GM18499 (cell line): Measurements from ENCODE around the gene IFNA13.

Experiments
- ATAC-seq: cut with Tn5 transposase; IDR thresholded peaks from one replicate; pipeline ENCODE4 v1.9.1; 2021; ENCODE audit warnings: moderate number of reproducible peaks; ENCODE audit not compliant: insufficient read depth, unreplicated experiment

The IFNA13 gene

DNA sequence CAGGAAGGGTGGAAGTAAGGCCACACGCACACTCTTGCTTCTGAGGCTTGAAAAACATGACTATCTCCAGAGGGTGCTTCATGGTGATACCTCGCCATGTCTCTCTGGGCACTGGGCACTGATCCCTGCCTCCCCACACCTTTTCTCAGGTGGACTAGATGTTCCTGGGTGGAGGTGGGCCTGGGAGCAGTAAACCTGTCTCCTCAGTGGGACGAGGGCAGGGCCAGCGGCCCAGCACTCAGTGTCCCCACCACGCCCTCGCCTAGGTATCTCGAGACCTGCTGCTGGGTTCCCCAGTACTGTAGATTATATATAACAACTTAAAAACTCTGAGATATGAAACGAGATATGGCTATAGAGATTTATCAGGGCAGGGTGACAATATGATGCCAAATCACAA, 5.6 kb downstream of the IFNA13 start:
- ATAC-seq: no peak

DNA sequence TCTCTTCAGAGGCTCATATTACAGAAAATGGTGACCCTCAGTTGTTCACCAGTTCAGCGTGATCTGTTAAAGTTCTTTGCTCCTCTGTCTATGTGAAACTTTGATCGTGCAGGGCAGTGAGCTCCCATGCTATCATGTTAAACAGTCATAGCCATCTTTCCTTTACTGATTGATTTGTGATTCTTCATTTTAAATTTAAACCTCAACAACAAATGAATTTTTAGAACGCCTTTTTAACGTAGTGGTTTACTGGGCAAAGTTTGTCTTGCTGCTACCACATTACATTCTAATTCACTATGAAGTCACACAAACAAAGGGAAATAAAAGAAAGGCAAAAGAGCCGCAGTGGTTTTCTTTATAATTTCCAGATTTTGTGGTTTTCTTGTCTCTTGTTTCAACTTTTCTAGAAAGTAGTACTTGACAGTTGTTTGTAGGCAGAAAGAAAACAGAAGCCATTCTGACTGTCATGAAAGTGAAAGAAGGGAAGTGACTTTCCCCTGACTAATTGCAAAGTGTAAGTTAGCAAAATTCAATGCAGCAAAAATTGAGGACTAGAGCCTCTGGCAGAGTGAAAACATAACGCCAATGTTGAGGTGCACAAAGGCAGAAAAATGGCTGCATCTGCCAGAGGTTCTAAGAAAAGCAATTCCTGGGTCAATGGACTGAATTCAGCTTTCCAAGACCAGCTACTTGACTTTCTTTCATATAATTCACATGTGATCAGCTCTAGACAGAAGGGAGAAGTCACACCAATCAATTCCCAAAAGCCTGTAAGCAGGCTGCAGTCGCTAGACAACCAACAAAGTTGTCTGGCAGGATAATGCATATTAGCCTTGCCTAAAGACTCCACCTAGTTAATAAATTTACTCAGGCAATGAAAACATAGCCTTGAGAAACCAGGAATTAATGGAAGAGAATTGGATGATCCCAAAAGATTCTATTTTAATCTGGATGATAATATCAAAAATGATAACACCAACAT, 10.1 kb downstream of the IFNA13 start:
- peak; percentile 89 for ATAC-seq

DNA sequence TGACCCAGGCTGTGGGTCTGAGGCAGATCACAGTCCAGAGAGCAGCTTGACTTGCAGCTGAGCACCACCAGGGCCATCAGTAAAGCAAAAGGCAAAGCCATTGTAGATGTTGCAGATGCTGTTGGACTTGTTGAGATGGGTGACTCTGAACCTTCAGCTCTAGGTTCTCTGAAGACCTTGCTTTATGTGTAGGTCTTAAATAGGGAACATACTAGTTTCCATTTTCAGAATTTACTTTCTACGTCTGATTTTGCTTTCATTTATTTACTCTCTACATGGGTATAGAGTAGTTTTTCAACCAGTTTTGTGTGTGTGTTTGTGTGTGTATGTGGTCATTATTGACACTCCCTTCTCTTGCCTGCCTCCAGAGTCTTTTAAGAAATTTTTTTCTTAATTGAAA, 17.1 kb downstream of the IFNA13 start, which contains the start of gene IFNA6:
IFNA6 (minus strand) TSS at position 101 of the 400 bp plus-strand sequence; CDS start at position 101, 0 bp downstream.
- no peak for ATAC-seq

DNA sequence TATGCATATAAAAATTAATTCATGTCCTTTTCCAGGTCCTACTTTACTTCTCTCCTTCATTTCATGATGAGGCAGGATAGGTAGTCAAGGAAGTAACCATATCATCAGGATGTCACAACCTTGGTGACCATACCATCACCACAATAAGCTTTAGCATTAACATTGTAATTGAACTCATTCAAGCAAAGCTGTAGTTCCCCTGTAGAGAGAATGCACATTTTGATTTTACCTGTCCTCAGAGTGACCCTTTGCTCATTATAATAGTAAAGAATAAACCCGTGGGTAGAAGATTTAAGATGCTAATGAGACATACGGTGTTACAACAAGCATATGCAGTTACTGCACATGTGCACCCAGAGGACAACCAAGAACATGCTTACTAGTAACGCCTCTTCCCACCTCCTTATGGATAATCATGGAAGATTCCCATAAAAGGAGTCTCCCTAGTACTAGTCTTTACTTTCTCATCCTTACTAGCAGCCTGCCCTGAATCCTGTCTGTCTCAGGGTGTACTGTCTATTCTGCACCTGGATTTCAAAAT, 19.4 kb downstream of the IFNA13 start:
- no peak for ATAC-seq

DNA sequence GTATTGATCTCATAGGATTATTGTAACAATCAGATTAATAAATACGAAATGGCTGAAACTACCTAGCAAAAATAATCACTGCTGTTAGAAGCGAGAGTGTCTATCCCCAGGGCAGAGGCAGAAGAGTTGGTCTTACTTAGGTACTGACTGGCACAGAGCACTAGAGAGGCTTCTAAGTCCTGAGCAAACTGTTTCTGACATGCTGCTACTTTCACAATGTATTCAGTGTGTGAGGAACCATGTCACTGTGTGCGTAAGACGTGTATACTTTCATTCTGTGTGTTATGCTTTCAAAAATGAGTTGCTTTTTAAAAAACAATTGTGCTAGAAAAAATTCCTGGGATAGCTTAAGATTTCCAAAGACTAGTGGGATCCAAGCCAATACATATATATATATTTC, 27.1 kb downstream of the IFNA13 start:
- ATAC-seq: no peak

DNA sequence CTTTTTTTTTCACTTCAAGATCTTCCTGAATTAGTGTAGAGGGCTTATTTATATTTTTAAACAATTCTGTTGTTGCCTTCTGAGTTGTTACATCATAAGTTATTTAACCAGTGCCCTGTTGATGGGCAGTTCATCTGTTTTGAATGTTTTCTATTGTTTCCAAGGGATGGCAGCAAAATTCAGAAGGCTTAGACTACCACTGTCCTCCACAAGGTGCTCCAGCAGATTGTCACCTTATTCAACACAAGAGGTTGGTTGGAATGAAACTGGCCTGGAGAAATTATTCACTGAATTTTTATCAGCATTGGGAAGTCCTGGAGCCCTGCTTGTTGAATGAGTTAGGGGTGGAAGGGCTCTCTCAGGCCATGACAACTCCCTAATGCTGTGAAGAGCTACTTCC, 31.4 kb downstream of the IFNA13 start:
- no peak for ATAC-seq

DNA sequence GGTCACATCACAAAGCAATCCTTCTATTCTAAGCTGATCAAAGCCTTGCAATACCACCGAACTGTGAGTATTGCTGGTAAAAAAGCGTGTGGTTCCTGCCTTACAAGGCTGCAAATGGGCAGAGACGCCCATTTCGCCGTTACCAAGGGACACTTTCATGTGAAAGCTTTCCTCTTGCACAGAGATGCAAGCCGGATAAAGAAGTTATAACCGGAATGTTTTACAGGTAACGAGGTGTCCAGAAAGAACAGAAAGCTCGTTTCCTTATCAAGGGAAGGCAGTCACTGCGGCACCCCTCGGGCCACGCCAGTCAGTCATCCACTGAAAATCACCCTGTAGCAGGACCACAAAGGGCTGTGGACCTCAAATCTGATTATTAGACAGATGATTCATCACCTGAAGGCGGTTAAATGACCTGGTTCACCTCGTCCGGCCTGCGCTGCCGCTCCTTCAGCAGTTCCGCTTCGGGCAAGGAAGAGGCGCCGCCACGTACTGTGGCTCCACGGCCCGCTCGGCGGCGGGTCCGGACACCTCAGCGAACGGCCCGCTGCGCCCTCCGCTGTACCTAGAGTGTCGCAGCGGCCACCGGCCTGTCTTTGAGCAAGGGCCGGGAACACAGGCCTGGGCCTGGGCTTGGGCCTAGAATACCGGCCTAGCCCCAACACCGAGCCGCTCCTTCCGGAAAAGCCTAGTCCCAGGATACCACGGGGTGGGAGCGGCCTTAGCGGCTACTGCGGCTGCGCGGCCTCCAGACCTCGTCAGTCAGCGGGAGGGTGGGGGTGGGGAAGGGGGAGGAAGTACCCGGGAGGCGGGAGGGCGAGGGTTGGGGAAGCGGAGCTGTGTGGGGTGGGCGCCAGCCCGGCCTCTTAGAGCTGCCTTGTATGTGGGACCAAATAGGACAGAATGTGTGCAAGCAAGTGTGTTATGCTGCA, 32.9 kb downstream of the IFNA13 start, which contains the start of gene KLHL9:
KLHL9 (minus strand) TSS at position 704 of the 932 bp plus-strand sequence; CDS start at position 159, 545 bp downstream.
- peak; percentile 62 for ATAC-seq

DNA sequence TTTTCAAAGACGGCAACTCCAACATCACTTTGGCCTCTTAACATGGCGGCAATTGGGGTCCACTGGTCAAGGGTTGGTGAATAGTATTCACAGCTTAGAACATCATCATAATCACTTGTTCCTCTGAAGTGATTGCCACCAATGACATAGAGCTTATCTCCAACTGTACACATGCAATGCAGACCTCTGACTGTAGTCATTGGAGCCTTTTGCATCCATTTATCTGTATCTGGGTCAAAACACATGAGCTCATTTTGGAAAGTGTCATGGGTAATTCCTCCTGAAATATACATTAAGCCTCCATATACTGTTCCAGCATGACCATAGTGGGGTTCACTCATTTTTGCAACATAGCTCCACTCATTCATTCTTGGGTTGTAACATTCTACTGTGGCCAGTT, 34.6 kb downstream of the IFNA13 start:
- ATAC-seq: no peak

DNA sequence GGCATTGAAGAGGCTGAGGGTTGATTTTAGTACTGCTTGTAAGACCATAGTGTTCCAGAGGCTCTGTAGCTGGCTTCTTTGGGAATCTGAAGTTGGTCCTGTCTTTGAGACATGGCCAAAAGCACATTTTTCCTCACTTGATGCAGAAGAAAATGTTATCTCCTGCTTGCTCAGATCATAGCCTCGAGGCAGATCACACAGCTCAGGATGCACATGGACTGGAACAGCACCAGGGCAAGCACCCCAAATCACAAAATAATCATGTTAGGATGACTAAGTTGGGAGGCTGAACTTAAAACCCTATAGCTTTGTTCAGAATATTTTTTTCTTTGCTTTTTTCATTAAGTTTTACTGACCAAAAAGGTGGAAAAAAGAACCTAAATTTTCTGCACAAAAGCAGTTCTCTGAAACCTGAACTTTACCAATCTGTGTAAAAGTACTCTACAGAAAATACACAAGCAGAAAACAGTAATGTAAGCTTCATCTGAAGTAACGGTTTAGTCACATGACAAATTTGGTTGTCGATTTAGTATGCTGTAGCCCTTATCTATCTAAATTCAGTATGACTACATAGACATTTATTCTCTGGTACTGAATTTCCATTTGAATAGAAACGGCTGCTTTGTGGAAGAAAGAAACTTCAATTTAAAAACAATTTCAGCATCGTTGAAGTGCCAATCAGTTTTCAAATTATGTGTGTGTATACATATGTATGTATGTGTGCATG, 36.0 kb downstream of the IFNA13 start:
- no peak for ATAC-seq

DNA sequence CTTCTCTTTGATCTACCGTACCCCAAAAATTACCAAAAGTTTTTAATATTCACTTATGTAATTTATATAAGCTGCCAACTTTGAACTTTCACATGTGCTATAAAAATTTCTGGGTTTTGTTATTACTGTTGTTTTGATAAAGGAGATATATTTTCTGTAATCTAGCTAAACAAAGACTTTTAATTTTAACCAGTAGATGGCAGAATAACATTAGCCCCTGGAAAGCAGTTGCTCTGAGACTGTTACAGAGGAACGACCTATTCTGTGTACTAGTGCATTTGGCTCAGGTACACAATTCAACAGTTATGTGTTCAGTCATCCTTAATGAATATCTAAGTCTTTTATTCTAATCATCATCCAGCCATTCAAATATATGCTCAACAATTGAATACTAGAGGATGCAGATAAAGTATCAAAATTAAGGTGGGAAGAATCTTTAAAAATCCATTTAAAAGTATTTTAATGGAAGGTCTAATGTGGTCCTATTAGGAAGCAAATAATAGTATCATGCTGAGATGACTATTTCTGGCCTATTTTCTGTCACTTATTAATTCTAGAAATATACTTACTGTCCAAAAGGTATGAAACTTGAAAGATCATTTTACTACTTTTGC, 41.2 kb downstream of the IFNA13 start:
- ATAC-seq: peak; percentile 81

DNA sequence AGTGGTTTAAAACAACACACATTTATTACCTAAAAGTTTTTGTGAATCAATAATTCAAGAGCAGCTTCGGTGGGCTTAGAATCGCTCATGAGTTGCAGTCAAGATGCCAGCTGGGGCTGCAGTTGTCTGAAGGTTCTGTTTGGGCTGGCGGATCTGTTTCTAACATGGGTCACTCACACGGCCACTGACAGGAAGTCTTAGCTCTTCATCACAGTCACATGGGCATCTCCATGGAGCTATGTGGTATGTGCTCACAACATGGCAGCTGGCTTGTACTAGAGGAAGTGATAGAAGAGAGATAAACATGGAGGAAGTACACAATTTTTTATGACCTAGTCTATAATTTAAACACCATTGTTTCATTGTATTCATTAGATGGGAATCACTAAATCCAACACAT, 43.8 kb downstream of the IFNA13 start:
- ATAC-seq: no peak

DNA sequence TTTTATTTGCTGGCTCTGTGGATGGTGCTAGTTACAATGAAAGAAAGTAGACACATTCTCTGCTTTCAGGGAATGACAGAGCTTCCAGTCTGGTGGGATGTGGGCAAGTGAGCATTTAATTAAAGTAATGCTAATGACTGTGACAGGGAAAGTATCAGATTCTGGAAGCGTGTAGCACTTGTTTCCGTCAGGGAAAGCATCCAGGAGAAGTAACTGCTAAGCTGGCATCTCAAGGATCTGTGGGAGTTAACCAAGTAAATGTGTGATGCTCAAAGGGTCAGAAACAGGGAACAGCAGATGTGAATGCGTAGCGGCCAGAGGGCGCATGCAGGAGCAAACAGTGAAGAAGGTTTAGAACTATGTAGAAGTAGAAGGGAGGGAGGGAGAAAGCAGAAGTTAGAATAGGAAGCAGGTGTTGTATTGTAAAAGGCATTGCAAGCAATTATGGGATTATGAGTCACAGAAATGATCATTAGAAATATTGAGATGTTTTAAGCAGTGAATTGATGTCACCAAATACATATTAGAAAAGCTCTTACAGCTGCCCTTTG, 44.9 kb downstream of the IFNA13 start:
- ATAC-seq: no peak

DNA sequence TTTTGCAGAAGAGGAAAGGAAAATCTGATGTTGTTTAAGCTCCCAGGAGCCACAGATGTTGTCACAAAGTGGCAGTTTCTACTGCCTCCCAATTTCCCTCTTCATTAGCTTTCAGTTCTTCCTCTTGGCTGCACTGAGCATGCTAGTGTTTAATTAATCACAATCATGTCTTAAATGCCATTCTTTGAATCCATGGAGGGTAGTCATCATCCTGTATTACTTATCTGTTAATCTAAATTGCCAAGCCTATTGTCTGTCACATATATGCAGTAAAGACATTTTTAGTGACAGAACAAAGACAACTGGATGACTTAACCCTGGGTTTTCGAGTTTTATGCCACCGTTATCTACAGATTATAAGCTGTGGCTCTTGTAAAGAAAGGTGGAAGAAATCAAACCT, 47.4 kb downstream of the IFNA13 start:
- ATAC-seq: no peak

DNA sequence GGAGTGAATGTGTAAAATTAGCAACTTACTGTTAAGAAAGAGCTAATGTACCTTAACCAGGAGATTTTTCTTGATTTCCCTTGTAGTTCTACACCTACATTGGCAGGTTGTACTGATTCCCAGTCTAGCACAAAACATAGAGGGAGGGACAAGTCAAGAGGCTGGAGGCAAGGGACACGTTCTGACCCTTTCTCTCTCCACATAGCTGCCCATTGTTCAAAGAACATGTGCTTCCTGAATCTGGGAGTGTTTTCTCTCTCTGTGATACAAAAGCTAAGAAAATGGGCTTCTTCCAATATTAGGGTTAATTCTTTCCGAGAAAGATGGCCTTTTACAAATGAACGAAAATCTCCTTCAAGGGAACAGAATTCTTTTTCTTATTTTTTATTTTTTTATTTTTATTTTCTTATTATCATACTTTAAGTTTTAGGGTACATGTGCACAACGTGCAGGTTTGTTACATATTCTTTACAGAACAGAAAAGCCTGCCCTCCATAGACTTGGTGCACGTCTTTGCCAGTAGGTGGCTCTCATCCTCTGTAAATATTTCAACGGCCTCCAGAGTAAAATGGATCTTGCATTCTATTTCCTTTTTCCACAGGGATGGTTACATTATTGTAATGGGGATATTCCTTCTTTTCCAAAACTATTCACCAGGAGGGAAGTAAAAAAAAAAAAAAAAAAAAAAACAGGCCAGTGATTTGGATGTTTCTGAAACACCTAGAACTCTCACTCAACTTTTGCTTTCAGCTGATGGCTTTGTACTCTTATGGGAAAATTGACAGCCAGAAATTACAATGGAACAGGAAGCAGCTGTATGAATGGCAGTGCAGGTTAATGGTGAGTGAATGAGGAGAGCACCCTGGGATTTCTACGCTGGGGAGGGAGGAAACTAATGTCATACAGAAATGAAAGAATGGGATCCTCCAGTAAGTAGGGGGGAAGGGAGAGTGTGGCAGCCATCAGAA, 49.6 kb downstream of the IFNA13 start:
- ATAC-seq: peak; percentile 69
